Loucy (cell line): Measurements from ENCODE around the gene IGDCC3.

Experiments used
- CTCF ChIP-seq: fragments of 200-600 bp; sonication (generic); conservative IDR thresholded peaks from 2 replicates; pipeline ENCODE4 v1.5.1; 2014; ENCODE audit warnings: mild to moderate bottlenecking, antibody characterized with exemption, low read length
- EZH2phosphoT487 ChIP-seq: fragments of 200-600 bp; IDR thresholded peaks from 2 replicates; pipeline ENCODE4 v1.6.1; 2018; ENCODE audit warnings: antibody characterized with exemption, mild to moderate bottlenecking, moderate library complexity, borderline replicate concordance

DNA sequence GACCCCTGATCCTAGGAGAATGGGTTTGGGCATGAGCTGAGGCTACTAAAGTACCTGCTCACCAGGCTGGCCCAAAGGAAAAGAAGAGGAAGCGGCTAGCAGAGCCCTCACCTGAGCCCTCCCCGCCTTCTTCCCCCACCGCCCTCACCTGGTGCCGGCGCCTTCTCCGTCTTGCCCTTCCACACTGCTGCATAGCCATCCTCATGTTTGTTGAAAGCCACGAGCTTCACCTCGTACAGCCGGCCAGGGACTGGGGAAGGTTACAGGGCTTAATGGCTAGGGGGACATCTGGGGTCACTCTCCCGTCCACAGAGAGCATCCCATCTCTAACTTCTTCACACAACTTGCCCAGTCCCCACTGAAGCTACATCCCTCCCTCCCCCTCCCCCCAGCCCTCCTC lies 13.9 kb upstream of the IGDCC3 start:
- no peak for TF ChIP-seq EZH2phosphoT487
- no peak for TF ChIP-seq CTCF
